ENCODE results near the gene PTGER1. TPM values are rescaled to one million over a fixed set of nuclear protein-coding genes. Genes with fewer than 3 reads are reported as not detected.

Gene PTGER1
- total and polyA plus RNA-seq, 9 of the 15 experiments (the other 6 are each of a cell fraction or from before 2014, with no cell fraction given): 0.06 to 0.36 (median 0.31) TPM; not detected in 5

DNA sequence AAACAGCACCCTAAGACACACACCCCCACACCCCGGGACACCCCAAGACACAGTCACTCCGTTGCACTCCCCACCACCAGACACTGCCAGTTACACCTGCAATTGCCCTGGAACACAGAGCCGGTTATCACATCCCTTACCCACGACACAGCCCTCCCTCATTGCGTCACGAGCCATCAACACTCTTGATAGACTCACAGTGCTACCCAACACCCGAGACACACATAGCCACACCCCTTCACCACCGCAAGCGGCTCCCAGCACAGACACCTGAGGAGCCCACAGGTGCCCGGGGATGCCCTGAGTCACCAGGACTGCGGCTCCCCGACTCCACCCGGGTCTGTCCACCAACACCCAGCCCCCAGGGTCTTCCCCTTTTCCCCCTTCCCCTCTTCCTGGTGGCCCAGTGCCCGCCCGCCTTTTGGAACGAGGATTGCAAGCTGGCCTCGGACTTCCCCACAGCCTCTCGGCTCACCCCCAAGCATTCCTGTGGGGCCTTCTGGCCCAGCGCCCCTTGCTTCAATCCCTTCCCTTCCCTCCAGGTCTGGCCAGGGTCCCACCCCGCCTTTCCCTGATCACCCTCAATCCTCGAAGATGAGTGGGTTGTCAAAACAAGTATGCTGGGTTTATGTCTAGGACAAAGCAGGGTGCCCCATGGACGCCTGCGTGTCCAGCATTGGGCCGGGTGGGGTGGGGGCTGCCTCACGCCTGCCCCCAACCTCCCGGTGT lies 1.7 kb upstream of the PTGER1 start (continued):
- TF ChIP-seq TFAM (CRISPR knock-in tag; conservative IDR thresholded peaks at IDR 0.05) (no peak), SMAD1 (IDR thresholded peaks at IDR 0.05; ENCODE audit: low read depth, low read length, partially characterized antibody) (no peak), ETS1 (conservative IDR thresholded peaks at IDR 0.05; ENCODE audit: control insufficient read depth, low read depth, low read length) (no peak), HNRNPL (IDR thresholded peaks at IDR 0.05; ENCODE audit: low read depth, low read length) (no peak), ZEB2 (IDR thresholded peaks at IDR 0.05) (0 out of 2 replicates have a peak, but pooled peaks have one; percentile 51), PTBP1 (IDR thresholded peaks at IDR 0.05; ENCODE audit: low read depth, low read length) (no peak), RBFOX2 (IDR thresholded peaks at IDR 0.05; ENCODE audit: low read depth, low read length) (no peak), ZNF224 (CRISPR knock-in tag; IDR thresholded peaks at IDR 0.05) (no peak), LARP7 (IDR thresholded peaks at IDR 0.05) (no peak), JUNB (CRISPR knock-in tag; conservative IDR thresholded peaks at IDR 0.05) (no peak), ESRRA (IDR thresholded peaks at IDR 0.05; ENCODE audit: borderline replicate concordance, low read depth) (no peak), ARNT (IDR thresholded peaks at IDR 0.05) (no peak), RCOR1 (IDR thresholded peaks at IDR 0.05; ENCODE audit: borderline replicate concordance in 1 of 2, low read depth in 2 of 2, low read length in 2 of 2) (no peak; a peak in 1 of 4 replicates), NR2F6 (CRISPR knock-in tag; IDR thresholded peaks at IDR 0.05) (no peak), ZNF398 (CRISPR knock-in tag; IDR thresholded peaks at IDR 0.05) (no peak), ZNF830 (CRISPR knock-in tag; IDR thresholded peaks at IDR 0.05) (no peak), FOXP1 (CRISPR knock-in tag; IDR thresholded peaks at IDR 0.05) (no peak)
- TF ChIP-seq, protein P1, sequence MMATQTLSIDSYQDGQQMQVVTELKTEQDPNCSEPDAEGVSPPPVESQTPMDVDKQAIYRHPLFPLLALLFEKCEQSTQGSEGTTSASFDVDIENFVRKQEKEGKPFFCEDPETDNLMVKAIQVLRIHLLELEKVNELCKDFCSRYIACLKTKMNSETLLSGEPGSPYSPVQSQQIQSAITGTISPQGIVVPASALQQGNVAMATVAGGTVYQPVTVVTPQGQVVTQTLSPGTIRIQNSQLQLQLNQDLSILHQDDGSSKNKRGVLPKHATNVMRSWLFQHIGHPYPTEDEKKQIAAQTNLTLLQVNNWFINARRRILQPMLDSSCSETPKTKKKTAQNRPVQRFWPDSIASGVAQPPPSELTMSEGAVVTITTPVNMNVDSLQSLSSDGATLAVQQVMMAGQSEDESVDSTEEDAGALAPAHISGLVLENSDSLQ (IDR thresholded peaks at IDR 0.05): peak; percentile 65
- TF ChIP-seq, protein P2, sequence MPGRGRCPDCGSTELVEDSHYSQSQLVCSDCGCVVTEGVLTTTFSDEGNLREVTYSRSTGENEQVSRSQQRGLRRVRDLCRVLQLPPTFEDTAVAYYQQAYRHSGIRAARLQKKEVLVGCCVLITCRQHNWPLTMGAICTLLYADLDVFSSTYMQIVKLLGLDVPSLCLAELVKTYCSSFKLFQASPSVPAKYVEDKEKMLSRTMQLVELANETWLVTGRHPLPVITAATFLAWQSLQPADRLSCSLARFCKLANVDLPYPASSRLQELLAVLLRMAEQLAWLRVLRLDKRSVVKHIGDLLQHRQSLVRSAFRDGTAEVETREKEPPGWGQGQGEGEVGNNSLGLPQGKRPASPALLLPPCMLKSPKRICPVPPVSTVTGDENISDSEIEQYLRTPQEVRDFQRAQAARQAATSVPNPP (IDR thresholded peaks at IDR 0.05; ENCODE audit: borderline replicate concordance, insufficient read depth, insufficient read length): no peak
- TF ChIP-seq, protein P3, sequence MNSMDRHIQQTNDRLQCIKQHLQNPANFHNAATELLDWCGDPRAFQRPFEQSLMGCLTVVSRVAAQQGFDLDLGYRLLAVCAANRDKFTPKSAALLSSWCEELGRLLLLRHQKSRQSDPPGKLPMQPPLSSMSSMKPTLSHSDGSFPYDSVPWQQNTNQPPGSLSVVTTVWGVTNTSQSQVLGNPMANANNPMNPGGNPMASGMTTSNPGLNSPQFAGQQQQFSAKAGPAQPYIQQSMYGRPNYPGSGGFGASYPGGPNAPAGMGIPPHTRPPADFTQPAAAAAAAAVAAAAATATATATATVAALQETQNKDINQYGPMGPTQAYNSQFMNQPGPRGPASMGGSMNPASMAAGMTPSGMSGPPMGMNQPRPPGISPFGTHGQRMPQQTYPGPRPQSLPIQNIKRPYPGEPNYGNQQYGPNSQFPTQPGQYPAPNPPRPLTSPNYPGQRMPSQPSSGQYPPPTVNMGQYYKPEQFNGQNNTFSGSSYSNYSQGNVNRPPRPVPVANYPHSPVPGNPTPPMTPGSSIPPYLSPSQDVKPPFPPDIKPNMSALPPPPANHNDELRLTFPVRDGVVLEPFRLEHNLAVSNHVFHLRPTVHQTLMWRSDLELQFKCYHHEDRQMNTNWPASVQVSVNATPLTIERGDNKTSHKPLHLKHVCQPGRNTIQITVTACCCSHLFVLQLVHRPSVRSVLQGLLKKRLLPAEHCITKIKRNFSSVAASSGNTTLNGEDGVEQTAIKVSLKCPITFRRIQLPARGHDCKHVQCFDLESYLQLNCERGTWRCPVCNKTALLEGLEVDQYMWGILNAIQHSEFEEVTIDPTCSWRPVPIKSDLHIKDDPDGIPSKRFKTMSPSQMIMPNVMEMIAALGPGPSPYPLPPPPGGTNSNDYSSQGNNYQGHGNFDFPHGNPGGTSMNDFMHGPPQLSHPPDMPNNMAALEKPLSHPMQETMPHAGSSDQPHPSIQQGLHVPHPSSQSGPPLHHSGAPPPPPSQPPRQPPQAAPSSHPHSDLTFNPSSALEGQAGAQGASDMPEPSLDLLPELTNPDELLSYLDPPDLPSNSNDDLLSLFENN (IDR thresholded peaks at IDR 0.05; ENCODE audit: low read depth in 2 of 2, low read length in 2 of 2): no peak
